Activated CD4-positive, alpha-beta T cell treated with anti-CD3 and anti-CD28 coated beads, Interleukin-10, Interleukin-2, amounts not matched to agents 100 ng/mL and 50 ng/mL, durations not matched to agents 16 hours and 8 hours (primary cell): ENCODE measurements around the gene EPHA10.
A peak's percentile ranks its signal among the peaks of the same experiment; 100 is the strongest.
"Not testable (repeated sequence)": the region's sequence is repeated elsewhere in the genome, so short reads cannot be mapped to it uniquely, and the experiment has no call there.

Source experiments
- DNase-seq: peaks from one replicate; pipeline ENCODE4 v3.0.0-alpha.2; 2020

EPHA10 gene

DNA sequence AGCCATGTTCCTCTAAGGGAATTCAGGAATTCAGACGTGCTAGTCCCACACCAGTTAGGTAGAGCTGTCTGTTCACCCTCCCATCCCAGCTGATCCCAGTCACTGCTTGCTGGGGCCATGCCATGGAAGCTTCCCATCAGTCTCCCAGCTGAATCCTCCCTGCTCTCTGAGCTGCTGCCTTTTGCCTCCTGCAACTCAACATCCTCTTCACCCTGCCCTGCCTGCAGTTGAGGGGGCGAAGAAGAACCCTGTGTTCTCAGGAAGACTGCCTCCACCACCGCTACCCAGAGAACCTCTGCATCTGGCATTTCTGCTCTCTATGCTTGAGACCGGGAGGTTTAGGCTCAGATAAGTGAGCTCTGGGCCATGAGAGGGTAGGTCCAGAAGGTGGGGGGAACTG is 56.4 kb downstream of the EPHA10 start:
- DNase-seq = no peak

DNA sequence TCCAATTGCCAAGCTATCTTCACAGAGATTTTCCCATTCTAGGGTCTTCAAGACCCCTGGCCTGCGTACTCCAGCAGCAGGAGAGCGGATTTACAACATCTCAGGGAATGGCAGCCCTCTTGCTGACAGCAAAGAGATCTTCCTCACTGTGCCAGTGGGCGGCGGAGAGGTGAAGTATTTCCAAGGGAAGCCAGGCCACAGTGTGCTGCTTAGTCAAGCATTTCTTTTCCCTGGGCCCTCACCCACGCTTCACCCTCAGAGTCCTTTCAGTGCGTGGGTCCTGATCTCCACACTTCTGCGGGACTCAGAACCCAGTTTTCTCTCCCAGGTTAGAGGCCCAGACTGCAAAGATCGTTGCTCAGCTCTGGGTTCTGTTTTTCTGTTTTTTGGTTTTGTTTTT is 59.5 kb downstream of the EPHA10 start:
- DNase-seq = no peak

DNA sequence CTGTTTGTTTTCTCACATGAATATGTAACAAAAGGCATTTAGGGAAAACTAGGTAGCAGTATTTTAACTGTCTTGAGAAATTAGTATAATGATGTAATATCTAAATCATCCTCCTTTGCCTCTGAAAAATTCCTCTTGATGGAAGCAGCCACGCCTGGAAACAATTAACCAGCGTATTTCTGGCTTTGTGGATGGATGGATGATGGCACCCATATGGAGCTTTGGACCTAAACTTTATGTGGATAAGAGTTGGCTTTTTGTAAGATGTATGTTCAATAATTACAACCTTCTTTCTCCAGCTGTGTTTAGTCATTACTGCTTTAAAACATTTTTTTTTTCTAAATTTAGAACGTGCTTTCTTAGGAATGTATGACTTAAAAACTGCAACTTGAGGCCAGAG is 60.0 kb downstream of the EPHA10 start:
- no peak for DNase-seq

DNA sequence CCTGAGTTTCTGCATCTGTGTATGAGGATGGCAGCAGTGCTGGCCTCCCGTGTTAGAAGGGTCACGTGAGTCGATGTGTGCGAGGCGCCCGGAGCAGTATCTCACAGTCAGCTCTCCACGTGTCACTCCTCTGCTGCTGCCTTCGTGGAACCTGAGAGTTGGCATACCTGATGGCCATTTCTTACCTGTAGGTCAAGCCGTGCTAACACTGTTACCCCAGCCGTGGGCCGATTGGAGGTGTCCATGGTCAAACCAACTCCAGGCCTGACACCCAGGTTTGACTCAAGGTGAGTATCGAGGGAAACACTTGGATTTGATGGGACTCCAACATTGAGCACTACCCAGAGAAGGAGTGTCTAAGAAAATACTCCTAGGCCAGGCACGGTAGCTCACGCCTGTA is 61.9 kb downstream of the EPHA10 start:
- no peak for DNase-seq

DNA sequence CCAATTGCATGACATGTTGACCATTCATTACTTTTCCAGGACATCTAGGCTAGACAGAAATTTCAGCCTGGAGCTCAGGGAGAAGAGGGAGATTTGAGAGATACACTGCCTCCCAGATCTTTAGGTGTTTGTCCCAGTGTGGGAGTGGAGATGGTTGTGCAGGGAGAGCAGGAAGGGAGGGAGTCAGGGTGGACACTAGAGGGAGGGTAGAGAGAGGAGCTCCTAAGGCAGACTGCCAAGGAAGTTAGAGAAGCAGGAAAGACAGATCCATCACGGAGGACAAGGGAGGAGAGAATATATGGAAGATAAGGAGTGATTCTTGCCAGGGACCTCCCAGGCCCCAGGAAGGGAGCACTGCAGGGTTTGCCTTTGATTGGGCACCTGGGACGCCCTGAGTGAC is 63.9 kb downstream of the EPHA10 start:
- no peak for DNase-seq

DNA sequence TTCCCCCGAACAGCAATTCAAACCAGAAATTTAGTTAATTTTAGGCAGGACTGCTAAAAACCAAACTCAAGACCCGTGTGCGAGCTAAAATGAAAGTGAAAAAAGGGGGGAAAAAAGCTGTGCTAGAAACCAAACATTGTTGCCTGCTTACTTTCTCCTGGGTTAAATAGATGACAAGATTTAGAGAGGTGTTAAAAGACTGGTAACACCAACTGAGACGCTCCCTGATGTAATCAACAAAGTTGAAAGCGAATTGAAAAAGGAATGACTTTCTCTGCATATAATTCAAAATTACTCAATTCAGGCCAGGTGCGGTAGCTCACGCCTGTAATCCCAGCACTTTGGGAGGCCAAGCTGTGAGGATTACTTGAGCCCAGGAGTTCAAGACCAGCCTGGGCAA is 65.8 kb downstream of the EPHA10 start:
- peak; percentile 39 for DNase-seq

DNA sequence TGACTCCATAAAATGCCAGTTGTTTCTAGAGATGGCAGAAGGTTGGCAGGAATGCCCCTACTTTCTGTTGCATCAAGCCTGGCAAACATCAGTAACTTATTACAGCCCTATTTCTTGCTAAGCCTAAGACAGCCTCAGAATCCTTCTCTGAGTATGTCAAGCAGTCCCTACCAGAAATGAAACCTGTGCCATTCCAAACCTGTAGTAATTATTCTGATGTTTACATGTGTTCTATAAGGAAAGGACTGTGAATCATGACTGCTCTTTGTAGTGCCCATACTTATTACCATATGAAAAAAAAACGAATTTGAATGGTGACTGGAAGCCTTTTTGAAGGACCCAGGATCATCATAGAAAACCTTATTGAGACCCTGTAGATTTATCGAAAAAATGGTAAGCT is 67.2 kb downstream of the EPHA10 start:
- DNase-seq = no peak

DNA sequence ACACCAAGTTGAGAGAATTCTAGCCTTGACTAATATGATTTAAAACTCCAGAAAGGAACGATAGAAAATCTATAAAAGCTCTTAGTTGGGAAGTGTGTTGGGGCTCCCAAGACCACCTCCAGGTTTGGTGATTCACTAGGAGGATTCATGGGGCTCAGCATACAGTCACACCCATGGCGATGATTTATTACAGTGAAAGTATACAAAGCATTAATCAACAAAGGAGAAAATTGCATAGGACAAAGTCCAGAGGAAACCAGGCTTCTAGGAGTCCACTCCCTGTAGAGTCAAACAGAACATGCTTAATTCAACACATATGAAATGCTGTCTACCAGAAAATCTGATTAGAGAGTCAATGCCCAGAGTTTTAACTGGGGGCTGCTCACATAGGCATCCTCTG is 67.8 kb downstream of the EPHA10 start:
- no peak for DNase-seq

DNA sequence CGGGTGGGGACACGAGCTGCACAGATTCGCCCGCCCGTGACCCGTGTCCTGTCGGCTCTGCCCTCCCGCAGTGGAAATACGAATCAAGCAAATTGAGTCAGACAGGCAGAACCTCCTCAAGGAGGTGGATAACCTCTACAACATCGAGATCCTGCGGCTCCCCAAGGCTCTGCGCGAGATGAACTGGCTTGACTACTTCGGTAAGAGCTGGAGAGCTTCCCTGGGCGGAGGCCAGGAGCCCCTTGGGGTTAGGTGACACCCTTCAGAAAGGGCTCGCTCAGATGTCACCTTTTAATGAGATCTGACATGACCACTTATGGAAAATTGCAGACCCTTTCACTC is 72.1 kb downstream of the EPHA10 start:
- DNase-seq = no peak

DNA sequence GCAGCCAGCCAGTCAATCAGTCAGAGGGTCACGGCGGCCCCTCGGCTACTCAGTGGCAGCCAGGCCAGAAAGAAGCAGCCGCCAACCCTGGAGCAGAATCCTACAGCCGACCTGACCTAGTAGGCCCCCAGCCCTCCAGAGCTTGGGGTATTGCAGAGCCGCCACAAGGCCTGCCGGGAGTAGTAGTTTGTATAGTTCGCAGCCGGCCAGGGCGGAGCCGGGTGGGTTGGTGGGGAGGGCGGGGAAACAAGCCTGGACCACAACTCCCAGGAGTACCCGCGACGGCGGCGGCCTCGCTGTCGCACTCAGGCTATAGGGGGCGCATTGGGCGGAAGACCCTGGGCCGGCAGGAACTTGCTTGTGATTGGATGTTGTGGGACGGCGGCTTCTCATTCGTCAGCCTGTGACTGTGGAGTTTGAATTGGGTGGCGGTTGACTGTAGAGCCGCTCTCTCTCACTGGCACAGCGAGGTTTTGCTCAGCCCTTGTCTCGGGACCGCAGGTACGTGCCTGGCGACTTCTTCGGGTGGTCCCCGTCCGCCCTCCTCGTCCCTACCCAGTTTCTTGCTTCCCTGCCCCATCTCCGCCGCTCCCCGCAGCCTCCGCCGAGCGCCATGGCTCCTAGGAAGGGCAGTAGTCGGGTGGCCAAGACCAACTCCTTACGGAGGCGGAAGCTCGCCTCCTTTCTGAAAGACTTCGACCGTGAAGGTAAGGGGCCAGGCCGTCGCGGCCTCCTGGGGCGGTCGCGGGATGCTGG is 72.7 kb downstream of the EPHA10 start, which contains the start of gene CDCA8:
CDCA8 (plus strand) TSS at position 439 of the 756 bp plus-strand sequence; CDS start at position 614, 175 bp downstream.
- peak; percentile 99 for DNase-seq

DNA sequence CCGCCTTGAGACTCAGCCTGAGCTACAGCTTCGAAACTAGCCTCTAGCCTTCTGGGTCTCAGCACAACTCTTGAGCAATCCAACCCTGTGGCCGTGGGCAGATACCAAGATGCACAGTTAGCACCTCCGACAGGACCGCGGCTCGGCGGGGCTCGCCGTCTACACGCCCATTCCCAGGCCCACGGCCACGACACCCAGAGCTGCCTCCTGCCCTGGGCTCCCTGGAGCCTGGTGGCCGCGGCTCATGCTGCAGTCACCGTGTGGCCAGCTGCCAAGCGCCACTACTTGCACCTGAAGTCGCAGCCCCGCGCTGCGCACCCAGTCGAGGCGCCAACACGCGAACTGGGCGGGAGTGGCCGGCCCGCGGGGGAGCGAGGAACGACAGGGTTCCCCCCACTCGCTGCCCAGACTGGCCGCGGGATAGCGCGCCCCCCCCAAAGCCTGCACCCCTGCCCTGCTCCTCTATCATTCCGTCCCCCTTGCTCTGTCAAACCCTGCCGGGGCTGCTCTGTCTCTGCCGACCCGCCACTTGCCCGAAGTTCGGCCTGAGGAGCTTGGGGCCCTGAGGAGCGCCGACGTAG is 73.3 kb downstream of the EPHA10 start:
- DNase-seq = peak; percentile 40

DNA sequence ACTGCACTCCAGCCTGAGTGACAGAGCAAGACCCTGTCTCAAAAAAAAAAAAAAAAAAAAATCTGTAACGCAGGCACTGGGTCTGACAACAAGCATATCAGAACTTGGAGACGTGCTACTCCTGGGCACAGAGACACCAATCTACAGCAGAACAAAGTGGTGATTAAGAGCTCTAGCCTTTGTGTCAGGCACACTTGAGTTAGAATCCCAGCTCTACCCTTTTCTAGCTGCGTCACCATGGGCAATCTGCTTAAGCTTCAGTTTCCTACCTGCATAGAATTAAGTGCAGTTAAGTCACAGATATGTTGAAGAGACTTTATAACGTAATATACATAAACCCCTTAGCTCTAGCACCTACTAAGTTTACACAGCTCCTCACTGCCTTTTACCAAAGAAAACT is 76.0 kb downstream of the EPHA10 start:
- no peak for DNase-seq

DNA sequence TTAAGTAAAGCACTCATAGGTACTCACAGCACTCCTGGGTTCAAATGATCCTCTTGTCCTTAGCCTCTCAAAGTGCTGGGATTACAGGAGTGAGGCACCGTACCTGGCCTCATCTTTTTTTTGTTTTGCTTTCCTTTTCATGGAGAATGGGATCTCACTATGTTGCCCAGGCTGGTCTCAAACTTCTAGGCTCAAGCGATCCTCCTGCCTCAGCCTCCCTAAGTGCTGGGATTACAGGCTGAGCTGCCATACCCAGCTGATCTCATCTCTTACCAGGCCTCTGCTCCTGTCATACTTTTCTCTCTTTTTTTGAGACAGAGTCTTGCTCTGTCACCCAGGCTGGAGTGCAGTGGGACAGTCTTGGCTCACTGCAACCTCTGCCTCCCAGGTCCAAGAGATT is 77.2 kb downstream of the EPHA10 start:
- not testable (repeated sequence) for DNase-seq

DNA sequence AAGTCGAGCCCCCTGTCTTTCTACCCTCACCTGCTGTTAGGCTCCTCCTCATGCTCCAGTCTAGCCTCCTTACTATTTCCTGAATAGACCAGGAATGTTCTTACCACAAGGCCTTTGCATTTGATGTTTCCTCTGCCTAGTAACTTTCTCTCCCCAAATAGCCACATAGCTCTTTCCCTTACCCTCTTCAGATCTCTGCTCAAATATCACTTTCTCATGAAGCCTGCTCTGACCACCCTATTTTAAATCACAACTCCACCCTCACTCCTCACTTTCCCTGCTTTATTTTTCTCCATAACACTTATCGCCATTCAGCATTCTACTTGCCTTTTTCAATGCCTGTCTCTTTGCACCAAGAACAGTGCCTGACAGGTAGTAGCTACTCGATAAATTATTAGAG is 79.2 kb downstream of the EPHA10 start:
- no peak for DNase-seq

DNA sequence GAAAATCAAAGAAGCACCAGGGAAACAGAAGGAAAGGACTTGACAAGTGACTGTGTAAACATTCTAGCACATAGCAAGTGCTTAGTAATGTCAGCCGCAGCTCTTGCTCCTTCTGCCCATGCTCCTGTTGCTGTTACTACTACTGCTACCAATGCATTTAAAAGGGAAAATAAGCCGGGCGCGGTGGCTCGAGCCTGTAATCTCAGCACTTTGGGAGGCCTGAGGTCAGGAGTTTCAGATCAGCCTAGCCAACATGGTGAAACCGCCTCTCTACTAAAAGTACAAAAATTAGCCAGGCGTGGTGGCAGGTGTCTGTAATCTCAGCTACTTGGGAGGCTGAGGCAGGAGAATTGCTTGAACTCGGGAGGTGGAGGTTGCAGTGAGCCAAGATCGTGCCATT is 80.7 kb downstream of the EPHA10 start:
- DNase-seq = not testable (repeated sequence)

DNA sequence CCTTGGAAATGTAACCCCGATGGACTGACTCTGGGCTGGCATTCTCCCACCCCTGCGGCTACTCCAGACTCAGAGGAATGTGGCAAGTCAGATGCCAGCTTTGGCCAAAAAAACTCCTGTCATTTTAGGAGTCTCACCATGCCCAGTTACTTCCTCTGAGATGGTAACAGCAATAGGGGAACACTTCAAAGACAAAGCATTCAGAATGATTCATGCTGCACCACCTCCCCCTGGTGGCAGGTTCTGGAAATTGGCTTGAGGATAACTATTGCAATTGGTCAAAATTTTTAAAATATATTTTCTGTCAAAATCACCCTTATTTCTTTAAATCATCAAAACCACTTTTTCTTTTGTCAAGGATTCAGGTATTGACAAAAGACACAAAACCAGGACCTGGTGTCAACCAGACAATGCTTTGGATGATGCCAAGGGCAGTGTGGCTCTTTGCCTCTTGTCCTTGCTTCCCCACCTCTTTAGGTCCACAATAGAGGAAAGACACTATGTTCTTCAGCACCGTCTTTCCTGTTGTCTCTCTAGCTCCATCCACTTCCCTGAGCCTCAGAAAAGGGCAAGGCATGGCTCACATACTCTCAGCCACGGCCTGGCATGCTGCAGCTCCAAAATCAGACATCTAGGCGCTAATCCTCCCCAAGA is 82.5 kb downstream of the EPHA10 start:
- peak; percentile 79 for DNase-seq

DNA sequence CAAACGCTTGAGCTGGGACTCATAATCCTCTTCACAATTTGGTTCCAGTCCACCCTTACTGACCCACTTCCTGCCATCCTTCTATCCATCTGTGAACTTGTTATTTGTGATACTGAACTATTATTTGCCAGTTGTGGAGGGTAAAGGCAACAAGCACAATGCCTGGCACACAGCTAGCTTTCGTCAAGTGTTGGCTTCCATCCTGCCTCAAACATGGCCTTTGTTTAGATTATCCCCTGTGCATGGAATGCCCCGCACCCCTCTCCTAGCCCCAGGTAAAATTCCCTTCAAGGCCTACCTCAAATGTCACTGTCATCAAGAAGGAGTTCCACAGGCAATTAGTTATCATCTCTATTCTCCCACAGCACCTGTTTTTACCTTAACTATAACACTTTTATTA is 84.0 kb downstream of the EPHA10 start:
- no peak for DNase-seq

DNA sequence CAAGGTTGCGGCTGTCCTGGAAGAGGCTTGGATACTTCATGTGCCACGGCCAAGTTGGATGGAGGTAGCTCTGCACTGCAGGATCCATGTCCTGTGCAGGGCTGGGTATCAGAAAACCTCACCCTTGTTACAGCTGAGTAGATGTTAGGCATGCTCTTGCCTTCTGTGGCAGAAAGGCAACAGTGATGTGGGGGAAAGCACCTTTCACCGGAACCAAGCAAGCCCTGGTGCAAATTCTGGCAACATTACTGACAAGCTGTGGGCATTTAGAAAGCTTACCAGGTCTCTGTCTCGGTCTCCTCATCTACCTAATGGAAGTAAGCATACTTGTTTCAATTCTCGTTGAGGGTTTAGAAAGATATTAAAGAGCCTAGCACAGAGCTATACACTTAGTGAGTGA is 87.1 kb downstream of the EPHA10 start:
- no peak for DNase-seq

DNA sequence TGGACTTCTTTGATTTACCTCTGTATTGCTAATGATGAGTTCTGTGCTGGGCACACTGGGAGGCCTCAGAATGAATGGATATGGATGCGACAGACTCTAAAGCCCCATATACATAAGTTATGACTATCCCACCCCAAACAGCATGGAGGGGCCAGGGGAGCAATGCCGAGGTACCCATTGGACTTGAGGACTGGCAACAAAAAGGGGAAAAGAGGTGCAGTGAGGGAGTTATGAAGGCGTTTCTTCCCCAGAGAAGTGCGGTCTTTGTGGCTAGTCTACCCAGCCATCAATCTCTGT is 87.8 kb downstream of the EPHA10 start:
- no peak for DNase-seq

DNA sequence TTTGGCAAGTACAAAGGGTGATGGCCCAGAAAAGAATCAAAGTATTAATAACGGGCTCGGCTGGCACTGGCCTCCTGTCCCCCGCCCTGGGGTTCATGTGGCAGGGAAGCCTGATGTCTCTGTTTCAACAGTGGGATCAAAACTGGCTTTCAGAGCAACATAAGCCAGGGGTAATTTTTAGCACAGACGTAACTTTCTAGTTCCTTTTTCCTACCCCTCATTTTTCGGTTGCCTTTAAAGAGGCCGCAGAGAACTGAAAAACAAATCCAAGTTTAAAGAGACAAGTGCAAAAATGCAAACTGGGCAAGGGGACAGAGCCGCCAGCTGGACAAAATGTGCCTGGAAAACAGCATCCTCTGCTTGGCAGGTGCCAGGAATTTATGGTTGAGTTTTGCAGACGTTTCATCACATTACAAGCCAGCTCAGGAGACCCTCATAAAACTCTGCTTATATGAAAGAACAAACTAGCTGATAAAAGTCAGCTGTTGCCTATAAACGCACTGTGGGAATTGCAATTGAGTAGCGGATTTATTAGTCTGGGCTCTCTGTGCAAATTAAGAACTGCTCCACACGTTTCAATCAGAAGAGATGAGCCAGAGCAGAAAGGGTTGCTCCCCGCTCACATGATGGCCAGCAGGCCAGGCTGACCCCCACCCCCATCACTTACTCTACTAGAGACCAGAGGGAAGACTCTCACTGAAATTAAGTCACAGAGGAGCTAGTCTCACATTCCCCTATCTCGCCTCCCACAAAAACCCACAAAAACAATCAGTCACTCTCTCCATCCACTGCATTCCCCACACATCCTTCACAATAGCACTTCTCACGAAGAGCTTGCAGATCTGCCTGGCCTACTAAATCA is 88.4 kb downstream of the EPHA10 start:
- DNase-seq = no peak

DNA sequence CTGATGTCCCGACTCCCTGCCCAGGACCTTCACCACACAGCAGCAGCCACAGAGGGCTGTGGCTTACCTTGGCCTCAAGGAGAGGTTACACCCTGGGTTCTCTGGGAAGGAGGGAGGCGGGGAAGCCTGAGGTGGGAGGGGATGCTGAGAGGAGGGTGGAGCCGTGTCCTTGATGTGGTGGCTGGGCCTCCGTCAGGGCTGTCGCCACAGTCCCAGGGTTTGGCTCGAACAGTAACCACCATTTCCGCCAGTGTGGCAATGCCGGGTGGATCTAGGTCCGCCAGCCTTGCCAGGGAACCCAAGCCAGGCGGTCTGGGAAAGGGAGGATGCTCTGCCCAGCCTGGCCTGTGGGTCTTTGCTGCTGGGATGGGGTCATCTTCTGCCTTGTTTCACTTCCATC is 91.0 kb downstream of the EPHA10 start:
- no peak for DNase-seq

DNA sequence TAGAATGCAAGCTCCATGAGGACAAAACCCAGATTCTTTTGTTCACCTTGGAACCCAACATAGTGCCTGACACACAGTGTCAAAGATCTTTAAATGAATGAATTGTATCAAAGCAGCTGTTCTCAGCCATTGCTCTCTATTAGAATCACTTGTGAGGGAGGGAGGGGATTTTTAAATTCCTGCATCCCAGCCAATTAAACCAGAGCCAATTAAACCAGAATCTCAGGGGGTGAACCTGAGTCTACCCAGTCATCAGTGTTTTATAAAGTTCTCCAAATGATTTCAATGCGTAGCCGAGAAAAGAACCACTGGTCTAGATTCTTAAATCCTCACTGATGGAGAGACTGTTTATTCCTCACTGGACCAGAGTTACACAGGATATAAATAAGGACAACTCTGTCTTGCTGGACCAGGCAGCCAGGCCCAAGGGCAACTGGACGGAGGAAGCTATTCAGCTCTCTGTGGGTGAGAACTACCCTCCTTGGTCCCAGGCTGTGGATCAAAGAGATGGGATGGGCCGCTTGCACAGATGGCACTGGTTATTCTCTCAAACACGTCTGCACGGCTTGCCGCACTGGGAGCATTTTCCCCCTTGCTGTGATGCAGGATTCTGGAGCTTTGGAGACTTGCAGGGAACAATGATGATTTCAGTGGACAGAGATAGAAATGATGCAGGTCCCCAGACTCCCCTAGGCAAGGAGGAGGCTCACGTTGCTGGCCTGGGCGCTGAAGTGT is 92.6 kb downstream of the EPHA10 start:
- no peak for DNase-seq

DNA sequence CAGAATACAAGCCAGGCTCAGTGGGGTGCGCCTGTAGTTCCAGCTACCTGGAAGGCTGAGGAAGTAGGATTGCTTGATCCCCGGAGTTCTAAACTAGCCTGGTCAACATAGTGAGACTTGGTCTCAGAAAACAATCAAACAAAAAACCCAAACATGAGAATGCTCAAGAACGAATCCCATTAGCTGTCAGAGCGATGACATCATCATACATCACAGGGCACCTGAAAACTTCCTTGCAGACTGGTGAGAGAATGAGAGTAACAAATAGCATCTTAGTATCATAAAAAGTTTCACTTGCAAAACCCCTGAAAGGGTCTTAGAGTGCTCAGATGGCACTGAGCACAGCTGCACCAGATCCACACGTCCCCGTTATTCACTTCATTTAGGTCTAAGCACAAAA is 93.7 kb downstream of the EPHA10 start:
- DNase-seq = no peak
